Hepatocyte (in vitro differentiated cells): ENCODE measurements around the gene NCOA7.

Experiments used
- CTCF ChIP-seq: fragments of 200-600 bp; sonication (generic); IDR thresholded peaks from 2 replicates; pipeline ENCODE4 v1.5.1; 2016; ENCODE audit warnings: antibody characterized with exemption, mild to moderate bottlenecking; ENCODE audit not compliant: poor library complexity
- EZH2 ChIP-seq: fragments of 200-600 bp; sonication (generic); IDR thresholded peaks from 2 replicates; pipeline ENCODE4 v1.6.1; 2016; ENCODE audit warnings: antibody characterized with exemption, mild to moderate bottlenecking, borderline replicate concordance

DNA sequence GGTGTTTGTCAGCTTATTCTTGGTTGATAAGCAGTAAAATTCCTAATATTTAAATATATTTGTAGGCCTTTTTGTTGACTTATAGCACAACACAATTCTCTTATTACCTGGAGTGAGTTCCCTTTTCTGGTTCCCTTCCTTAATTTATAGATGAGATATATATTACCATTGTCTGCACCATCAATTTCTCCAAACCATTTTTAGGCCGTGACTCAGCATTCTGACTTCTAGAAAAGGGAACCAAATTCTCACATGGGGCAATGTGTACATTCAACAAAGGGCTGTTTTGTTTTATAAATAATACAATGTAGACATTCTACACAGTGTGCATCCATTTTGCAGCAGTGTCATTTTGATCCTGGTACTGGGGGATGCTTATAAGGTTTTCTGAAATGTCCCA is 52.8 kb downstream of the NCOA7 start:
- TF ChIP-seq CTCF (no peak), EZH2 (no peak)
